ENCODE data around the gene FHOD3. TPM values are rescaled to one million over a fixed set of nuclear protein-coding genes. Genes with fewer than 3 reads are reported as not detected.

FHOD3 gene
- total and polyA plus RNA-seq, 10 donors: 1.2 to 2.7 (median 1.9) TPM

Other genes with a start within 250 kb of the FHOD3 start
- gene RPRD1A, start 230.2 kb upstream of the FHOD3 start, total RNA-seq: 10 to 100 TPM; 34.4 to 69.3 (median 49.7) TPM
- 10 to 100 TPM; 15.8 to 21.8 (median 18.8) TPM for gene RPRD1A, start 230.2 kb upstream of the FHOD3 start, polyA plus RNA-seq
- gene SLC39A6, start 168.4 kb upstream of the FHOD3 start, total RNA-seq: 10 to 100 TPM; 17.7 to 29.7 (median 24.0) TPM
- gene SLC39A6, start 168.4 kb upstream of the FHOD3 start, polyA plus RNA-seq: 1 to 10 TPM; 3.9 to 6.9 (median 6.6) TPM
- gene ELP2, start 167.8 kb upstream of the FHOD3 start, total RNA-seq: 10 to 100 TPM; 45.7 to 99.7 (median 79.0) TPM
- gene ELP2, start 167.8 kb upstream of the FHOD3 start, polyA plus RNA-seq: 10 to 100 TPM; 50.6 to 72.4 (median 57.0) TPM
- 1 to 10 TPM in 4 of 7 donors, under 1 TPM in 3; 0.30 to 2.7 (median 1.0) TPM for gene MOCOS, start 110.2 kb upstream of the FHOD3 start, total RNA-seq
- under 1 TPM; 0.13 to 0.37 (median 0.18) TPM for gene MOCOS, start 110.2 kb upstream of the FHOD3 start, polyA plus RNA-seq

Measured in spleen (tissue), 10 donors.